Mesodermal cell (in vitro differentiated cells): ENCODE results near the gene MRC2.
A peak's percentile ranks its signal among the peaks of the same experiment; 100 is the strongest.

Source experiments
- H3K27ac ChIP-seq: 2 replicates; pipeline ENCODE4 v1.7.0; 2013; ENCODE audit warnings: mild to moderate bottlenecking, low read depth, low read length, moderate library complexity; ENCODE audit not compliant: severe bottlenecking
- H3K36me3 ChIP-seq: 2 replicates; pipeline ENCODE4 v1.7.1; 2013; ENCODE audit warnings: mild to moderate bottlenecking, low read length, moderate library complexity; ENCODE audit not compliant: control insufficient read depth, insufficient read depth
- H3K4me1 ChIP-seq: one replicate; pipeline ENCODE4 v1.7.1; 2013; ENCODE audit warnings: mild to moderate bottlenecking, low read length; ENCODE audit not compliant: insufficient read depth, control insufficient read depth, poor library complexity, severe bottlenecking
- H3K4me3 ChIP-seq: 2 replicates; pipeline ENCODE4 v1.7.0; 2013; ENCODE audit warnings: low read length, control low read depth, mild to moderate bottlenecking; ENCODE audit not compliant: insufficient read depth, poor library complexity, severe bottlenecking; ENCODE audit errors: extremely low read depth
- H3K9me3 ChIP-seq: 2 replicates; pipeline ENCODE4 v1.7.1; 2013; ENCODE audit warnings: mild to moderate bottlenecking, low read length, moderate library complexity; ENCODE audit not compliant: control insufficient read depth
- WGBS, 2 experiments: methylation state at CpG; one replicate each; pipeline ENCODE4 v1.1.5; 2013; ENCODE audit warnings: missing lambda C conversion rate in 2 of 2; ENCODE audit not compliant: insufficient coverage in 2 of 2; 5-methylcytosine and 5-hydroxymethylcytosine counted together

The MRC2 gene

GRCh38 chr17:62625870-62626200 lies 1.6 kb upstream of the MRC2 start:
- Histone ChIP-seq H3K9me3 (no peaks in the 10 kb centered on the region), H3K4me1 (peaks cover 28% of the 10 kb centered on the region), H3K4me3 (no peak overlapping the region), H3K36me3 (peaks cover 32% of the 10 kb centered on the region), H3K27ac (peak overlapping the region; percentile 10)
- WGBS, 2 experiments: 84 to 87% methylated on average over 4 of the region's 4 CpGs

- no peaks in the 10 kb centered on the region for H3K9me3 ChIP-seq
Observed at GRCh38 chr17:62626719-62627218, 701 bp upstream of the MRC2 start.

GRCh38 chr17:62627904-62628633 lies 599 bp downstream of the MRC2 start:
- 0 to 1% methylated on average over 33 to 45 of the region's 61 CpGs for WGBS, 2 experiments
- Histone ChIP-seq H3K36me3 (peaks cover 46% of the 10 kb centered on the region), H3K27ac (peak overlapping the region; percentile 92), H3K4me1 (peaks cover 47% of the 10 kb centered on the region), H3K4me3 (peak overlapping the region; percentile 94), H3K9me3 (no peaks in the 10 kb centered on the region)

More at GRCh38 chr17:62626719-62627218, 701 bp upstream of the MRC2 start:
- Histone ChIP-seq H3K4me3 (peak overlapping the region; percentile 94), H3K27ac (peak overlapping the region; percentile 92), H3K4me1 (peaks cover 37% of the 10 kb centered on the region), H3K36me3 (peaks cover 41% of the 10 kb centered on the region)
- WGBS, 2 experiments: 20 to 22% methylated on average over 16 to 17 of the region's 21 CpGs

- peaks cover 41% of the 10 kb centered on the region for H3K36me3 ChIP-seq
- peaks cover 54% of the 10 kb centered on the region for H3K4me1 ChIP-seq
- no peaks in the 10 kb centered on the region for H3K9me3 ChIP-seq
- peak overlapping the region; percentile 92 for H3K27ac ChIP-seq
- H3K4me3 ChIP-seq: peak overlapping the region; percentile 94
- WGBS, 2 experiments: 5 to 10% methylated on average over 10 to 11 of the region's 19 CpGs
Observed at GRCh38 chr17:62628831-62629555, 1.5 kb downstream of the MRC2 start.

DNA sequence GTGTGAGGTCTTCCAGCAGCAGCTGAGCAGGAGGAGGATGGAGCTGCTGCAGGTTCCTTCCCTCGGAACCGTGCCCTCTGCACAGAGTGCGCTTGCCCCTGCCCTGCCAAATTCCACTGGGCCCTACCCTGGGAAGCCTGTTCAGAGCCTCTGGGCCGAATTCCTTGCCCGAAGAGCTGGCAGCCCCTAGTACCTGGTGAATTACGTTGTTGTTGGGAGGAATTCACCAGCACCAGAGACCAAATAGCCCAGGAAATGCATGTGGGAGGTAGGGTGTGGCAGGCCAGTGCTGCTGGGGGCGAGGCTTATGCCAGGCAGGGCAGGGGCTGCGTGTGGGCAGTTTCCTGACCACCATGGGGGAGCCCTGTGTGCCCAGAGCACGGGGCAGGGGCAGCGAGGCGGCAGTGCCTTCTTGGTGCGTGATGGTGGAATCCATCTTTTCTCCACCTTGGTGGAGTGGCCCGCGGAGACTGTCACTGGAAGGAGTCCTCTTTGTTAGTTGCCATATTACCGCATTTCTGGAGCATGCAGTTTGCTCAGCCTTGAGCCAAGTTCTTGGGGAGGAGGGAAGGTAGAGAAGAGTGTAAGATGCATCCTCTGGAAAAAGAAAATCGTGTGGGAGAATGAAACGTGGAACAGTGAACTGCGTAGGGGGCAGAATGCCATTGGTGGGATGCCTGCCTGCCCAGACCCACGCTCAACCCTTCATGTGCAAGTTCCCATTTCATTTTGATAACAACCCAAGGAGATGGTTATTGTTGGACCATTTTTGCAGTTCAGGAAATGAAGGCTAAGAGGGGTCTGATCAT lies 2.3 kb downstream of the MRC2 start:
- 70 to 73% methylated on average over 15 to 17 of the region's 19 CpGs for WGBS, 2 experiments
- H3K9me3 ChIP-seq: no peaks in the 10 kb centered on the region
- H3K4me1 ChIP-seq: peaks cover 54% of the 10 kb centered on the region
- peak overlapping the region; percentile 94 for H3K4me3 ChIP-seq
- H3K27ac ChIP-seq: peak overlapping the region; percentile 92
- H3K36me3 ChIP-seq: peaks cover 41% of the 10 kb centered on the region

DNA sequence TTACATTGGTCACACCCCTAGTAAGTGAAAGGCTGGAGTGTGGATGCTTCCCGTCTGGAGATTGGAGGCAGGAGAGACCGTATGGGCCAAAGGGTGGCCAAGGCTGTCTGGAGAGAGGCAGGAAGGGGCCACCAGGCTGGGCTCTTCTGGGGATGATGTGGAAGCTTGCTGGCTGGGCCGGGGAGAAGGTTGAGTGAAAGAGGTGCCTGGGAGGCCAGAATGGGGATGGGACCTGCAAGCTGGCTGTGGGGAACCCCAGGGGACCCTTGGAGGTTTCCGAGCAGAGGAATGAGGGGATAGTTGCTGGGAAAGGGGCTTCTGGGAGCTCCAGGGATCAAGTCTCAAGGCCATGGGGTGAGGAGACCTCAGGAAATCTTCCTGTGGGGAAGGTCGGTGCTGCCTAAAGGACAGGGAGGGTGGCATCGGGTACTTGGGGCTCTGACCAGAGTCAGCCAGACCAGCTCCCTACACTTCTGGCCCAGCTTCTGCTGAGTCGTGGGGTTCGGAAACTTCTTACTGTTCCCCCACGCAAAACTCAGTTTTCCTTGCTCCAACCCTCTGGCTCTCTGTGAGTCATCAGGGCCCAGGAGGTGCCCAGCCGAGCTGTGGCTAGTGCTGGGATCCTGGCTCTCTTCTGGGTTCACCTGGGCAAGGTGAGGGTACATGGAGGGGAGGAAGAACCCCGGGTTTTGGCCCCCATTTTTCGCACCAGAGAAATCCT lies 3.1 kb downstream of the MRC2 start:
- Histone ChIP-seq H3K4me1 (peaks cover 53% of the 10 kb centered on the region), H3K9me3 (no peaks in the 10 kb centered on the region), H3K27ac (no peak overlapping the region), H3K36me3 (peaks cover 44% of the 10 kb centered on the region), H3K4me3 (peak overlapping the region; percentile 16)
- 86 to 100% methylated on average over 5 to 12 of the region's 12 CpGs for WGBS, 2 experiments

DNA sequence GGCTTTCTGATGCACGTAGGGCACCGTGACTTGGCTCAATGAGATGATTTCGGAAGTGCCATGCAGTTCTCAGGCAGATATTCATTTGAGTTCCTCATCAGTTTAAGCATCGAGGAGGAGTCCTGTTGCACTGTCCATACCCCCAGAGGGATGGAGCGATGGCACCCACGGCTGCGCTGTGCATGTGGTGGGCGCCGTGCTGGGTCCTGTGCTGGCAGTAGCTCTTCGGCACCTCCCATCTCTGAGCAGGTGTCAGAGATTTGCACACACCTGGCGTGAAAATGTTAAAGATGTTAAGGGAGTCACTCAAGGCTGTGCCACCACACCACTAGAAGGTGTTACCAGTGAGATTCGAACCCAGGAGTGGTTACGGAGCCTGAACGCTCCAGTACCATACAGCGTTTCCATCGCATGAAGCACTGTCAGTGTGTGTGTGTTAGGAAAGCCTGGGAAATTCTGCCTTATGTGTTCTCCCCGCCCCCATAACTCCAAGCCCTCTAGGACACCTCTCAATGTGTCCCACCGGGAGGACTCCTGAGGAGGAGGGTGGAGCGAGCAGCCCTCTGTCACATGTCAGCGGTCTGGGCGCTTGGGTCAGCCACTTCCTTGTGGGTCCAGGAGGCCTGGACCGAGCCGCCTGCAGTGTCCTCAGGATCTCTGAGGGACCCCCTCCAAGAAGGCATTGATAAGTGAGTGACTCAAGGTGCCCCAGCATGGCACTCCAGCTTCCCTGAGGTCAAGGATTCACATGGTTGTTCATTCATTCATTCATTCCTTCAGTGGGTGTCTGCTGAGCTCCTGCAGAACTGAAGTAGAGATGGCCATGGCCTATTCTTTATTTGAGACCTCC lies 3.8 kb downstream of the MRC2 start:
- H3K4me3 ChIP-seq: no peak overlapping the region
- 98% methylated on average over 14 to 18 of the region's 23 CpGs for whole genome bisulfite sequencing, 2 experiments
- H3K4me1 ChIP-seq: peaks cover 46% of the 10 kb centered on the region

DNA sequence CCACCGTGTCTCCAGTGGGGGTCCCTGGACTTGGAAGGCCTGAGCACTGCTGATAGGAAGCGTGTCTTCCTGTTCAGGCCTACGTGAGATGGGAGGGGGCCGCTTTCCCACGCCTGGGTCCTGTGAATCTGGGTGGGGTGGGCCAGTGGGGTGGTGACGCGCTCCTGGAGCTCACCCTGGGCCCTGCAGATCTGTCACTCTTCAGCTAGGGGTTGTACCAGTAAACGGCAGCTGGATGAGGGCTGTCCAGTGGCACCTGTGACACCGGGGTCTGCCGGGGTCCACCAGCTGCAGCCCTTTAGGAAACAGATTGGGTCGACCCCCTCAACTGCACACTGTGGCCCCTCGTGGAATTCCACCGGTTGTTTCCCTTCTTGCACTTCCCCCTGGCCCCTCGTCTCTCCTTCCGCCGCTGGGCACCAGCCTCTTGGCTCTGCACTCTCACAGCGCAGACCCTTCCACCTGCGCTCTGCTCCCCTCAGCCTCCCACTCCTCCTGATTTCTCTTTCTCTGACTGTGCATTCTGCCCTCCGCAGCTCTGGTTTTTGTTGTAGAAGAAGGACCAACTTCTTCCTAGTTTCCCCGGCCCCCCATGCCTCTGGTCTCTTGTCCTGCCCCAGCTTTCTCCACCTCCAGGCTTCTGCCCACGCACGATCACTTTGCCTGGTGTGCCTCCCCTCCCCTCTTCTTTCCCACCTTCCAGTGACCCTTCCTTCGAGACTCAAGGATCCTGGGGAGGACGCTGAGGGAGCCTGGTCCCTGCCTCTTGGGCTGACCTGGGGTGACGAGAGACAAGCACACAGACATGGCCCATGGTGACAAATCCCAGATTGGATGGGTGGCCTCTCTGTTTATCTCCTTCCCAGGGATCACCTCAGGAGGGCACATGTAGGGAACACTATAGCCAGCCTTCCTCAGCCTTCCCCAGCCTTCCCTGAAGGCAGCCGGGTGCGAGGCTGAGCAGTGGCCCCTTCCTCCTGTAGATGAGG lies 4.8 kb downstream of the MRC2 start:
- H3K36me3 ChIP-seq: peaks cover 49% of the 10 kb centered on the region
- no peaks in the 10 kb centered on the region for H3K9me3 ChIP-seq
- H3K4me3 ChIP-seq: no peak overlapping the region
- WGBS, 2 experiments: 85 to 87% methylated on average over 21 to 22 of the region's 27 CpGs
- no peak overlapping the region for H3K27ac ChIP-seq
- peaks cover 45% of the 10 kb centered on the region for H3K4me1 ChIP-seq

More for the DNA sequence above, 3.8 kb downstream of the MRC2 start:
- H3K9me3 ChIP-seq: no peaks in the 10 kb centered on the region
- H3K27ac ChIP-seq: no peak overlapping the region
- peaks cover 46% of the 10 kb centered on the region for H3K36me3 ChIP-seq

DNA sequence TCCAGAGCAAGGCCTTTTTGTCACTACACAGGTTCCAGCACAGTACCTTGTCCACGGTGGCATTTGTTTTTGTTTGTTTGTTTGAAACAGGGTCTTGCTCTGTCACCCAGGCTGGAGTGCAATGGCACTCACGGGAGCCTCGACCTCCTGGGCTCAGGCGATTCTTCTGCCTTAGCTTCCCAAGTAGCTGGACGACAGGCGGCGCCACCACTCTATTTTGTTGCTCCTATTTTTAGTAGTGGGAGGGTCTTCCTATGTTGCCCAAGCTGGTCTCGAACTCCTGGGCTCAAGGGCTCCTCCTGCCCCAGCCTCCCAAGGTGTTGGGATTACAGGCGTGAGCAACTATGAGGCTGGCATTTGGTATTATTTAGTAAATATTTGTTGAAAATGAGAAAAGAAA lies 10.3 kb downstream of the MRC2 start:
- Histone ChIP-seq H3K4me3 (no peak overlapping the region), H3K4me1 (peaks cover 10% of the 10 kb centered on the region), H3K9me3 (no peaks in the 10 kb centered on the region), H3K27ac (no peak overlapping the region), H3K36me3 (peaks cover 57% of the 10 kb centered on the region)
- 67 to 72% methylated on average over 5 to 6 of the region's 9 CpGs for WGBS, 2 experiments
